Sigmoid colon (tissue), 4 donors: ENCODE data around the gene SPEN.

Source experiments
- CTCF ChIP-seq, 4 experiments: fragments of 450-650 bp in 3 of 4; fragments of 200-600 bp in 1 of 4; IDR thresholded peaks; one replicate each; pipeline ENCODE4 v1.5.1; 2016 to 2019; ENCODE audit warnings: antibody characterized with exemption in 4 of 4, mild to moderate bottlenecking in 3 of 4, moderate library complexity in 2 of 4
- EP300 ChIP-seq, 4 donors: sonication (generic); formaldehyde crosslinking; IDR thresholded peaks; one replicate each; pipeline ENCODE4 v1.6.1; 2017; ENCODE audit warnings: antibody characterized with exemption in 4 of 4
- POLR2A ChIP-seq, 2 donors: fragments of 450-650 bp; IDR thresholded peaks; one replicate each; pipeline ENCODE4 v1.6.1; 2016; ENCODE audit warnings: antibody characterized with exemption in 2 of 2, mild to moderate bottlenecking in 2 of 2, moderate library complexity in 2 of 2
- POLR2AphosphoS5 ChIP-seq, 4 donors: sonication (generic); formaldehyde crosslinking; IDR thresholded peaks; one replicate each; pipeline ENCODE4 v1.6.1; 2017; ENCODE audit warnings: antibody characterized with exemption in 4 of 4

- no peak for TF ChIP-seq CTCF (IDR thresholded peaks at IDR 0.05)
- TF ChIP-seq EP300 (IDR thresholded peaks at IDR 0.05) = no peak
- no peak for TF ChIP-seq POLR2A (IDR thresholded peaks at IDR 0.05)
- TF ChIP-seq POLR2AphosphoS5 (IDR thresholded peaks at IDR 0.05) = no peak
Measured at GRCh38 chr1:15947382-15948090, 100.0 kb downstream of the SPEN start.
